Immature natural killer cell (primary cell): ENCODE data around the gene TMEM260. TPM values are rescaled to one million over a fixed set of nuclear protein-coding genes. Genes with fewer than 3 reads are reported as not detected.
A peak's percentile ranks its signal among the peaks of the same experiment; 100 is the strongest.
"Not testable (repeated sequence)": the region's sequence is repeated elsewhere in the genome, so short reads cannot be mapped to it uniquely, and the experiment has no call there.

Source experiments
- DNase-seq, 3 donors: peaks; one replicate each; pipeline ENCODE4 v3.0.0; 2022; ENCODE audit warnings: mixed read lengths in 1 of 3
- H3K27ac Mint-ChIP-seq, 6 donors: one replicate each; pipeline ENCODE4 v1.8.0; 2020; ENCODE audit warnings: mixed read lengths in 6 of 6, mild to moderate bottlenecking in 5 of 6, inconsistent platforms in 4 of 6, moderate library complexity in 3 of 6
- H3K27me3 Mint-ChIP-seq, 3 donors: one replicate each; pipeline ENCODE4 v1.8.0; 2020 to 2021; ENCODE audit warnings: low read depth in 3 of 3, mild to moderate bottlenecking in 3 of 3, mixed read lengths in 3 of 3, moderate library complexity in 3 of 3, inconsistent platforms in 1 of 3
- H3K36me3 Mint-ChIP-seq, 3 donors: one replicate each; pipeline ENCODE4 v1.8.0; 2020; ENCODE audit warnings: mixed read lengths in 3 of 3, inconsistent platforms in 2 of 3, mild to moderate bottlenecking in 2 of 3
- H3K4me1 Mint-ChIP-seq, 2 donors: one replicate each; pipeline ENCODE4 v1.8.0; 2020; ENCODE audit warnings: inconsistent platforms in 2 of 2, mild to moderate bottlenecking in 2 of 2, mixed read lengths in 2 of 2, moderate library complexity in 1 of 2
- H3K4me3 Mint-ChIP-seq, 5 donors: one replicate each; pipeline ENCODE4 v1.8.0; 2020; ENCODE audit warnings: mild to moderate bottlenecking in 5 of 5, mixed read lengths in 5 of 5, inconsistent platforms in 3 of 5, moderate library complexity in 3 of 5
- H3K9me3 Mint-ChIP-seq, 6 donors: one replicate each; pipeline ENCODE4 v1.8.0; 2020; ENCODE audit warnings: mild to moderate bottlenecking in 6 of 6, mixed read lengths in 6 of 6, inconsistent platforms in 4 of 6, moderate library complexity in 3 of 6
- polyA plus RNA-seq, 3 donors: library from polyadenylated mRNA; unstranded; fragments of 300-500 nt; fragmentation: Illumina TruSeq; gene quantifications; one replicate each; pipeline ENCODE4 v1.2.3, GENCODE V29; 2021

Gene TMEM260
- polyA plus RNA-seq, 3 donors from 2014 or later: 6.8 to 17.0 (median 10.5) TPM

DNA sequence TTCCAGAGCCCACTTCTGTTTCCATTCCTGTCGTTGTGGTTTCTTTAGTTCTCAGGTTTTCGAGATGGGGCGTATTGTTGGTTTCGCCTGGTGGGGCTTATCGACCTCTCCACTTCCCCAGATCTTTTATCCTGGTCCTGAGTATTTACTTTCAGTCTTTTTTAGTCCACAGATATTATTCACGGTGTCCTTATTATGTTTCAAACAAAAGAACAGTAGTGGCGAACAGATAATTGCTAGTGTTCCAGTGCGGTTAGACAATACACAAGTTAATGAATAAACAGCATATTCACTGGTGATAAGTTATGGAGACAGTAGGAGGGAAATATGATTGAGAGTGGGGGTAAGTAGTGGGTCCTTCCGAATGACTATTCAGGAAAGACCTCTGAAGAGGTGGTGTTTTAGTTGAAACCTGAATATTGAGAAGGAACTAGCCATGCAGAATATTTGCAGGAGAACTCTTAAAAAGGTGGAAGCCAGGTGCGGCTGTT lies 668 bp downstream of the TMEM260 start:
- H3K9me3 Mint-ChIP-seq: no peaks in the 10 kb centered on the region
- no peak for DNase-seq
- no peaks in the 10 kb centered on the region for H3K36me3 Mint-ChIP-seq
- peaks cover 8 to 14% (median 11%) of the 10 kb centered on the region in 3 donors for H3K27me3 Mint-ChIP-seq
- peak overlapping the region; percentile 87 to 97 (median 94) for H3K27ac Mint-ChIP-seq
- H3K4me3 Mint-ChIP-seq: peak overlapping the region; percentile 87 to 96 (median 96)
- peaks cover 37 to 48% of the 10 kb centered on the region in 2 donors for H3K4me1 Mint-ChIP-seq

- Mint-ChIP-seq H3K4me3 (peak overlapping the region; percentile 51 to 96 (median 80)), H3K9me3 (no peaks in the 10 kb centered on the region), H3K36me3 (no peaks in the 10 kb centered on the region), H3K4me1 (peaks cover 37 to 49% of the 10 kb centered on the region in 2 donors), H3K27ac (peak overlapping the region in 5 of 6 donors; percentile 12 to 68 (median 56)), H3K27me3 (peaks cover 8 to 14% (median 9%) of the 10 kb centered on the region in 3 donors)
- DNase-seq: no peak
Observed at GRCh38 chr14:56581041-56581727, 1.6 kb downstream of the TMEM260 start.

DNA sequence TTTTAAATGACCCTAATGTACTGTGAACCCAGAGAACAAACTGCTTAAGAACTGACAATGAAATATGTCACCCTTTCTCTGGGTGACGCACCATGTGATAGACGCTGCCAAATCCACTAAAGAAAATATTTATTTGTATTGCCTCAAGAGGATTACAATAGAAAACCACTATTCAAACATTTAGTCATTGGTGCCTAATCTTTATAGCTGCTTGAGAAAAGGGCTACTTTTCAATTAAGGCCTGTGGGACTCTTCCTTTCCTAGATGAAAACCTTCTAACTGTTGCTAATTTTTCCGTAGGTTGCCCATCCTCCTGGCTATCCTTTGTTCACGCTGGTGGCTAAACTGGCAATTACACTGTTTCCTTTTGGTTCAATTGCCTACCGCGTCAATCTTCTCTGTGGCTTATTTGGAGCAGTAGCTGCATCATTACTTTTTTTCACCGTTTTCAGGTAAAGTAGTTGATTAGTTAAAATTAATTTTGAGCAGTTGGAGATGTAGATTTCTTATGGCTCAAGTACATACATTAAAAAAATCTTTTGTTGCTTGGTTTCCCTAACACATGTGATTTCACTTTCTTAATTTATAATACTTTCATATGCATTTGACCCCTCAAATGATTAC lies 6.0 kb downstream of the TMEM260 start:
- Mint-ChIP-seq H3K4me3 (no peak overlapping the region), H3K9me3 (no peaks in the 10 kb centered on the region), H3K27ac (no peak overlapping the region), H3K4me1 (peaks cover 28 to 40% of the 10 kb centered on the region in 2 donors), H3K27me3 (no peaks in the 10 kb centered on the region), H3K36me3 (peaks cover 0 to 4% (median 4%) of the 10 kb centered on the region in 3 donors)
- no peak for DNase-seq

DNA sequence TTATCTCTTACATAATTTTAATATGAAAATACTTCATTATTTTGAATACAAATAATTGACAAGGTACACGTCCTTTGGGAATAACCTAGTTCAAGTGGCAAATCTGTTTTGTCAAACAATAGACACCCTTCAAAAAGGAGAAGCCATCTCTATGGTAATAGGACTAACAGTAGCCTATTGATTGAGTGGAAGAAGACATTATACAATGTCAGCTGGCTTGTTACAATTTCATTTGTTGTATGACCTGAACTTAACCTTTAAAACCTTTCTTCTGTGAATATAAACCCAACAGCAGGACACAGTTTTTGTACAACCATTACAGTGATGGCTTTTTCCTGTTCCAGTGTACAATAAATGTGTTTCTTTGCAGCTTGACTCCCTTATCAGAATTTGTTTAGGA lies 8.1 kb downstream of the TMEM260 start:
- Mint-ChIP-seq H3K4me1 (peaks cover 11 to 19% of the 10 kb centered on the region in 2 donors), H3K36me3 (peaks cover 0 to 4% (median 4%) of the 10 kb centered on the region in 3 donors), H3K27ac (no peak overlapping the region), H3K4me3 (no peak overlapping the region), H3K27me3 (peaks cover 0 to 2% (median 0%) of the 10 kb centered on the region in 3 donors), H3K9me3 (no peaks in the 10 kb centered on the region)
- no peak for DNase-seq

DNA sequence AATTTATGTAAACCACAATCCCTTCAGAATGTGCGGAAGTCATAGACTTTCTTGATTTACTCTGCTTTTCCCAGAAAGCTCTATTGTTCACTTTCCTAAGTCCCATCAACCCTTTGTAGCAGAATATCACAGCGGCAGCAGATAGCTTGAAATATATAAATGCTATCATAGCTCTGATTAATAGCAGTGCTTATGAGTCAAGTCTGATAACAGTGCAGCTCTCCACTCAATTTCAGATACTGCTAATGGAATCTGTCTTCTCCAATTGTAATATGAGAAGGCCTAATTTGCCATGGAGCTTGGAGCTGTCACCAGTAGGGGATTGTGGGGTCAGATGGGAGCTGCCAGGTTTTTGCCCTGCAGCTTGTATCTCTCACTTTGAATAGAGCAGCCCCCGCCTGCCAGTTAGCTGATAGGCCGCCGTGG lies 10.9 kb downstream of the TMEM260 start:
- H3K27me3 Mint-ChIP-seq: peaks cover 0 to 2% (median 0%) of the 10 kb centered on the region in 3 donors
- no peak overlapping the region for H3K4me3 Mint-ChIP-seq
- no peak for DNase-seq
- H3K36me3 Mint-ChIP-seq: peaks cover 4 to 14% (median 10%) of the 10 kb centered on the region in 3 donors
- H3K9me3 Mint-ChIP-seq: no peaks in the 10 kb centered on the region
- H3K4me1 Mint-ChIP-seq: peaks cover 0 to 4% of the 10 kb centered on the region in 2 donors
- no peak overlapping the region for H3K27ac Mint-ChIP-seq

GRCh38 chr14:56592746-56593544 lies 13.3 kb downstream of the TMEM260 start:
- no peaks in the 10 kb centered on the region for H3K9me3 Mint-ChIP-seq
- no peaks in the 10 kb centered on the region for H3K4me1 Mint-ChIP-seq
- no peak overlapping the region for H3K4me3 Mint-ChIP-seq

DNA sequence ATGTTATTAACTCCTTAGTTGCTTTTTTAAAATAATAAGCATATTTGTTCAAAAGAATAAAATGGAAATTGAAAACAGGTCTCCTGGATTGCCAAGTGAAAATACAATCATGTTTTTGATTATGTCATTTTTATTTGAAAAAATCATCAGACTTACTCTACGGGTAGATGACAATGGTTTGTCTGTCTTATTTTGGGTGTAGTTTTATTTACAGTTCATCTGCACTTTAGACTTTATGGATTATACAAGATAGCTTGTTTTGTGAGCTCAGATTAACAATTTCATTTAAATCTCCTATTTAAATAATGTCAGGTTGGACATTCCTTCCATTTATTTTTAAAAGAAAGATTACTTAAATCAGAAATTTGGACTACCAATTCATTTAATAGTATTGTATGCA lies 14.8 kb downstream of the TMEM260 start:
- no peak for DNase-seq
- no peak overlapping the region for H3K4me3 Mint-ChIP-seq
- H3K36me3 Mint-ChIP-seq: peaks cover 9 to 30% (median 21%) of the 10 kb centered on the region in 3 donors
- H3K4me1 Mint-ChIP-seq: peaks cover 0 to 8% of the 10 kb centered on the region in 2 donors
- no peaks in the 10 kb centered on the region for H3K9me3 Mint-ChIP-seq
- H3K27me3 Mint-ChIP-seq: peaks cover 0 to 2% (median 0%) of the 10 kb centered on the region in 3 donors
- no peak overlapping the region for H3K27ac Mint-ChIP-seq

More at GRCh38 chr14:56592746-56593544, 13.3 kb downstream of the TMEM260 start:
- peaks cover 0 to 2% (median 0%) of the 10 kb centered on the region in 3 donors for H3K27me3 Mint-ChIP-seq
- no peak overlapping the region for H3K27ac Mint-ChIP-seq
- H3K36me3 Mint-ChIP-seq: peaks cover 9 to 21% (median 21%) of the 10 kb centered on the region in 3 donors
- no peak for DNase-seq

GRCh38 chr14:56598519-56598918 lies 18.9 kb downstream of the TMEM260 start:
- Mint-ChIP-seq H3K27me3 (peaks cover 0 to 1% (median 0%) of the 10 kb centered on the region in 3 donors), H3K4me3 (no peak overlapping the region), H3K27ac (no peak overlapping the region), H3K4me1 (peaks cover 0 to 19% of the 10 kb centered on the region in 2 donors), H3K9me3 (no peaks in the 10 kb centered on the region), H3K36me3 (peaks cover 4 to 29% (median 15%) of the 10 kb centered on the region in 3 donors)
- no peak for DNase-seq

- Mint-ChIP-seq H3K27me3 (peaks cover 0 to 1% (median 0%) of the 10 kb centered on the region in 3 donors), H3K27ac (no peak overlapping the region), H3K4me1 (peaks cover 0 to 34% of the 10 kb centered on the region in 2 donors), H3K9me3 (no peaks in the 10 kb centered on the region), H3K36me3 (peaks cover 0 to 16% (median 12%) of the 10 kb centered on the region in 3 donors), H3K4me3 (no peak overlapping the region)
- no peak for DNase-seq
Observed at GRCh38 chr14:56603648-56604047, 24.1 kb downstream of the TMEM260 start.

DNA sequence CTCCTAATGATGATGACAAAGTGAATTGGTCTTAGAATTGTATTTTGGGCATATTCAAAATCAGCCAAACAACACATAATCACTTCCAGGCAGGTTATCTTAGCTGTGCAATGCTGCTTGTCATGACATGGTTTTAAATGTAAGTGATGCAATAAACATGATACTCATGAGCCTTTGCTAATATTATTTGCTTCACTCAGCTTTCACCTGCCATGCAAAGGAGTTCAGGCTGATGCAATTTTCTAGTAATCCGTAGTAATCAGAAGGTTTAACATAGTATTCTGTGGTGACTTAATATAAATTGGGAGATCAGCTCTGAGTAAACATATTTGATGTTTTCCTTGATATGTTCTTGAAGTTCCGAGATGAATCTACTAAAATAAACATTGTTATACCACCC lies 29.1 kb downstream of the TMEM260 start:
- Mint-ChIP-seq H3K9me3 (no peaks in the 10 kb centered on the region), H3K4me3 (no peak overlapping the region), H3K4me1 (peaks cover 0 to 13% of the 10 kb centered on the region in 2 donors), H3K27me3 (no peaks in the 10 kb centered on the region), H3K36me3 (peaks cover 16 to 40% (median 30%) of the 10 kb centered on the region in 3 donors), H3K27ac (peak overlapping the region in 1 of 6 donors; percentile 31)
- no peak for DNase-seq

DNA sequence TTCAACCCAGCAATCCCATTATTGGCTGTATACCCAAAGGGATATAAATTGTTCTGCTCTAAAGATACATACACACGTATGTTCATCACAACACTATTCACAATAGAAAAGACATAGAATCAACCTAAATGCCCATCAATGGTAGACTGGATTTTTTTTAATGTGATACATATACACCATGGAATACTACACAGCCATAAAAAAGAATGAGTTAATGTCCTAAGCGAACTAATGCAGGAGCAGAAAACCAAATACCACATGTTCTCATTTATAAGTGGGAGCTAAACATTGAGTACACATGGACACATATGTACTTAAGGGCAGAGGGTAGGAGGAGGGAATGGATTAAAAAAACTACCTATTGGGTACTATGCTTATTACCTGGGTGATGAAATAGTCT lies 32.1 kb downstream of the TMEM260 start:
- H3K9me3 Mint-ChIP-seq, H3K27ac Mint-ChIP-seq, DNase-seq, H3K27me3 Mint-ChIP-seq, H3K4me1 Mint-ChIP-seq, H3K4me3 Mint-ChIP-seq: not testable (repeated sequence)
- peaks cover 28 to 46% (median 40%) of the 10 kb centered on the region in 3 donors for H3K36me3 Mint-ChIP-seq

GRCh38 chr14:56617084-56617483 lies 37.5 kb downstream of the TMEM260 start:
- H3K9me3 Mint-ChIP-seq: no peaks in the 10 kb centered on the region
- no peak overlapping the region for H3K4me3 Mint-ChIP-seq
- H3K27ac Mint-ChIP-seq: no peak overlapping the region
- peaks cover 0 to 2% (median 0%) of the 10 kb centered on the region in 3 donors for H3K27me3 Mint-ChIP-seq
- no peak for DNase-seq
- no peaks in the 10 kb centered on the region for H3K4me1 Mint-ChIP-seq
- peaks cover 18 to 54% (median 22%) of the 10 kb centered on the region in 3 donors for H3K36me3 Mint-ChIP-seq

- Mint-ChIP-seq H3K36me3 (peaks cover 52 to 85% (median 71%) of the 10 kb centered on the region in 3 donors), H3K9me3 (peaks cover 6 to 13% (median 10%) of the 10 kb centered on the region in 6 donors), H3K4me1 (peaks cover 0 to 1% of the 10 kb centered on the region in 2 donors), H3K4me3 (no peak overlapping the region), H3K27me3 (no peaks in the 10 kb centered on the region), H3K27ac (no peak overlapping the region)
- no peak for DNase-seq
Observed at GRCh38 chr14:56630707-56631106, 51.1 kb downstream of the TMEM260 start.
